Central memory CD8-positive, alpha-beta T cell (primary cell): ENCODE results near the gene STK38.
"Not testable (repeated sequence)": the region's sequence is repeated elsewhere in the genome, so short reads cannot be mapped to it uniquely, and the experiment has no call there.

ENCODE experiments used
- ATAC-seq: fragments of 150-1000 bp; cut with Tn5 transposase; replicated peaks from 2 replicates; pipeline ENCODE4 v1.10.0; 2022; ENCODE audit warnings: mild to moderate bottlenecking, moderate FRiP score, moderate number of reproducible peaks; ENCODE audit not compliant: poor library complexity, severe bottlenecking; ENCODE audit errors: extremely low read depth
- DNase-seq, 2 donors: peaks; one replicate each; pipeline ENCODE4 v3.0.0; 2021; ENCODE audit warnings: low spot score in 2 of 2
- H3K27ac Mint-ChIP-seq: one replicate; pipeline ENCODE4 v1.8.0; 2022; ENCODE audit warnings: low read depth, mild to moderate bottlenecking, moderate library complexity, mixed read lengths
- H3K27me3 Mint-ChIP-seq: one replicate; pipeline ENCODE4 v1.8.0; 2022; ENCODE audit warnings: mixed read lengths
- H3K36me3 Mint-ChIP-seq: one replicate; pipeline ENCODE4 v1.8.0; 2022; ENCODE audit warnings: mild to moderate bottlenecking, moderate library complexity, mixed read lengths; ENCODE audit not compliant: insufficient read depth
- H3K4me1 Mint-ChIP-seq: one replicate; pipeline ENCODE4 v1.8.0; 2022; ENCODE audit warnings: mixed read lengths
- H3K4me3 Mint-ChIP-seq: one replicate; pipeline ENCODE4 v1.8.0; 2022; ENCODE audit warnings: mild to moderate bottlenecking, moderate library complexity, mixed read lengths
- H3K9me3 Mint-ChIP-seq: one replicate; pipeline ENCODE4 v1.8.0; 2022; ENCODE audit warnings: mixed read lengths

The STK38 gene

DNA sequence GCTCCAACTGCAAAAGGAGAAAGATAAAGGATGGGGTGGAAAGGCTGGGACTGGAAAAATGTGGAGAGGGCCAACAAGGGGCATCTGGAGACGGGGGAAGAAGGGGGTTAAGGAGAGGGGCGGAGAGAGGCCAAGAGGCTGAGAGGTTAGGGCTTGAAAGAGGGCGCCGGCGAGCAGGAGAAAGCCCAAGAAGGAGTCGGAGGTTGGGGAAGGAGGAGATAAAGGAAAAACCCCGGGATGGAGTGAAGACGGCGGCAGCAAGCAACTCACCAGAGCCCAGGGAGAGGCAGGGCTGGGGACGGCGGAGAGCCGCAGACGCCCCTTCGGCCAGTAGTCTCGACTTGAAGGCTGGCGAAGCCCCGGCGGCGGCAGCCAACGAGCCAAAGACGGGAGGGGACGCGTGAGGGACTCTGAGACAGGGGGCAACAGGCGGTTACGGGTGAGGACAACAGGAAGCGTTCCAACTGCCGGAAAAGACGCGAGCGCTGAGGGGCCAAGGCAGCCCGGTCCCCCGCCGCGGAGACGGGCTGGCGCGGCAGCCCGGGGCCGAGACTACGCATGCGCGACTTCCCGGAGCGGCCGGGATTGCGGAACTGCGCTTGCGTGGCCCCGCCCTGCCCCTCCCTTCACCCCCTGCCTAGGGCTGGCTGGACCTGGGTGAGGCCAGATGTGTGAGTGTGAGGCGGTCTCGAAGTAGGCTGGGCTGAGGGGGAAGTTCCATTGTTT, at the start of gene STK38:
Gene STK38, minus strand, starts transcription at position 560 of the 726 bp plus-strand sequence. CDS start 7,277 bp downstream, outside the sequence.
- ATAC-seq, result peak; percentile 78
- Mint-ChIP-seq H3K27ac (peak within 1 kb of the TSS; percentile 98), H3K4me1 (peaks cover 30% of the 10 kb centered on the region), H3K27me3 (no peaks in the 10 kb centered on the region), H3K9me3 (no peaks in the 10 kb centered on the region), H3K4me3 (peak within 1 kb of the TSS; percentile 98), H3K36me3 (peaks cover 24% of the 10 kb centered on the region)
- DNase-seq, result peak; percentile 79 to 82

- DNase-seq (no peak), ATAC-seq (no peak)
- H3K9me3 Mint-ChIP-seq, result no peaks in the 10 kb centered on the region
- H3K4me1 Mint-ChIP-seq, result peaks cover 54% of the 10 kb centered on the region
- H3K4me3 Mint-ChIP-seq, result peak overlapping the region; percentile 82
- H3K27me3 Mint-ChIP-seq, result no peaks in the 10 kb centered on the region
- peak overlapping the region; percentile 97 for H3K27ac Mint-ChIP-seq
- H3K36me3 Mint-ChIP-seq, result peaks cover 76% of the 10 kb centered on the region
These were observed 49.1 kb upstream of the STK38 start for GRCh38 chr6:36596356-36596755.

GRCh38 chr6:36594816-36595643, 47.8 kb upstream of the STK38 start:
- DNase-seq, result no peak
- H3K4me3 Mint-ChIP-seq, result peak overlapping the region; percentile 82
- ATAC-seq, result no peak
- H3K36me3 Mint-ChIP-seq, result peaks cover 63% of the 10 kb centered on the region
- H3K27me3 Mint-ChIP-seq, result no peaks in the 10 kb centered on the region
- peaks cover 51% of the 10 kb centered on the region for H3K4me1 Mint-ChIP-seq
- H3K9me3 Mint-ChIP-seq, result no peaks in the 10 kb centered on the region
- peak overlapping the region; percentile 97 for H3K27ac Mint-ChIP-seq

GRCh38 chr6:36594029-36594815, 46.9 kb upstream of the STK38 start, which contains the start of gene SRSF3:
TSS of gene SRSF3 (plus strand) at chr6:36594362. CDS start at chr6:36596763, 2,401 bp downstream.
- Mint-ChIP-seq H3K4me3 (peak within 1 kb of the TSS; percentile 82), H3K36me3 (peaks cover 55% of the 10 kb centered on the region), H3K27me3 (no peaks in the 10 kb centered on the region), H3K9me3 (no peaks in the 10 kb centered on the region), H3K4me1 (peaks cover 43% of the 10 kb centered on the region), H3K27ac (peak within 1 kb of the TSS; percentile 97)
- DNase-seq (peak; percentile 89 to 95), ATAC-seq (peak; percentile 88)

- ATAC-seq (peak; percentile 20), DNase-seq (peak in 1 of 2 donors; percentile 34)
- H3K9me3 Mint-ChIP-seq, result no peaks in the 10 kb centered on the region
- H3K4me3 Mint-ChIP-seq, result peak overlapping the region; percentile 82
- H3K36me3 Mint-ChIP-seq, result peaks cover 49% of the 10 kb centered on the region
- no peaks in the 10 kb centered on the region for H3K27me3 Mint-ChIP-seq
- peak overlapping the region; percentile 97 for H3K27ac Mint-ChIP-seq
- H3K4me1 Mint-ChIP-seq, result peaks cover 37% of the 10 kb centered on the region
These were observed 46.3 kb upstream of the STK38 start for GRCh38 chr6:36593569-36594028.

GRCh38 chr6:36592221-36592655, 45.0 kb upstream of the STK38 start:
- peak in 1 of 2 donors; percentile 22 for DNase-seq
- Mint-ChIP-seq H3K9me3 (no peaks in the 10 kb centered on the region), H3K27me3 (no peaks in the 10 kb centered on the region), H3K4me1 (peaks cover 29% of the 10 kb centered on the region), H3K36me3 (peaks cover 35% of the 10 kb centered on the region), H3K27ac (peak overlapping the region; percentile 97), H3K4me3 (peak overlapping the region; percentile 72)
- no peak for ATAC-seq

- Mint-ChIP-seq H3K27ac (no peak overlapping the region), H3K4me3 (no peak overlapping the region), H3K4me1 (peaks cover 17% of the 10 kb centered on the region), H3K27me3 (no peaks in the 10 kb centered on the region), H3K9me3 (no peaks in the 10 kb centered on the region), H3K36me3 (peaks cover 16% of the 10 kb centered on the region)
- no peak for ATAC-seq
- DNase-seq, result no peak
These were observed 43.0 kb upstream of the STK38 start for GRCh38 chr6:36590237-36590636.

GRCh38 chr6:36589025-36589400, 41.7 kb upstream of the STK38 start:
- not testable (repeated sequence) for DNase-seq, H3K9me3 Mint-ChIP-seq, H3K27me3 Mint-ChIP-seq, H3K27ac Mint-ChIP-seq, H3K36me3 Mint-ChIP-seq, H3K4me3 Mint-ChIP-seq, ATAC-seq
- H3K4me1 Mint-ChIP-seq, result peaks cover 17% of the 10 kb centered on the region

- no peaks in the 10 kb centered on the region for H3K9me3 Mint-ChIP-seq
- H3K4me3 Mint-ChIP-seq, result no peak overlapping the region
- H3K27me3 Mint-ChIP-seq, result no peaks in the 10 kb centered on the region
- ATAC-seq, result no peak
- H3K36me3 Mint-ChIP-seq, result no peaks in the 10 kb centered on the region
- no peak for DNase-seq
- H3K27ac Mint-ChIP-seq, result no peak overlapping the region
- peaks cover 6% of the 10 kb centered on the region for H3K4me1 Mint-ChIP-seq
These were observed 39.3 kb upstream of the STK38 start for GRCh38 chr6:36586606-36587005.

DNA sequence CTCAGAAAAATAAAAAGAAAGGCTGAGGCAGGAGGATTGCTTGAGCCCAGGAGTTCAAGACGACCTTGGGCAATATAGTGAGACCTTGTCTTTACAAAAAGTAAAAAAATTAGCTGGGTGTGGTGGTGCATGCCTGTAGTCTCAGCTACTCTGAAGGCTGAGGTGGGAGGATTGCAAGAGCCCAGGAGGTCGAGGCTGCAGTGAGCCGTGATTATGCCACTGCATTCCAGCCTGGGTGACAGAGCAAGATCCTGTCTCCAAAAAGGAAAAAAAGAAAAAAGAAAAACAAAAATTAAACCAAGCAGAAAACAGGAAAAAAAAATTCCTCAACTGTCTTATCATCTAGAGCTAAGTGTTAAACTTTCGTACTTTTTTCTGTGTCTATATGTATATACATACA, 34.4 kb upstream of the STK38 start:
- H3K36me3 Mint-ChIP-seq, result no peaks in the 10 kb centered on the region
- DNase-seq, result no peak
- peaks cover 4% of the 10 kb centered on the region for H3K4me1 Mint-ChIP-seq
- H3K27ac Mint-ChIP-seq, result no peak overlapping the region
- no peak overlapping the region for H3K4me3 Mint-ChIP-seq
- no peaks in the 10 kb centered on the region for H3K27me3 Mint-ChIP-seq
- H3K9me3 Mint-ChIP-seq, result no peaks in the 10 kb centered on the region
- ATAC-seq, result no peak

DNA sequence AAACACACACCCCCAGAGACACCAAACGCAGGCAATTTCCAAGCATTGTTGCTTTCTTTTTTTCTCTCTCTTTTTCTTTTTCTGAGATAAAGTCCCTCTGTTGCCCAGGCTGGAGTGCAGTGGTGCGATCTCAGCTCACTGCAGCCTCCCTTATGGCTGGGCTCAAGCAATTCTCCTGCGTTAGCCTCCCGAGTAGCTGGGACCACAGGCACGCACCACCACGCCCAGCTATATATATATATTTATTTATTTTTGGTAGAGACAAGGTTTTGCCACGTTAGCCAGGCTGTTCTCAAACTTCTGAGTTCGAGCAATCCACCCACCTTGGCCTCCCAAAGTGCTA, 32.9 kb upstream of the STK38 start:
- H3K9me3 Mint-ChIP-seq, result no peaks in the 10 kb centered on the region
- no peak overlapping the region for H3K27ac Mint-ChIP-seq
- peaks cover under 1% of the 10 kb centered on the region for H3K36me3 Mint-ChIP-seq
- DNase-seq (no peak), ATAC-seq (no peak)
- H3K27me3 Mint-ChIP-seq, result no peaks in the 10 kb centered on the region
- H3K4me1 Mint-ChIP-seq, result peaks cover 4% of the 10 kb centered on the region
- H3K4me3 Mint-ChIP-seq, result no peak overlapping the region

DNA sequence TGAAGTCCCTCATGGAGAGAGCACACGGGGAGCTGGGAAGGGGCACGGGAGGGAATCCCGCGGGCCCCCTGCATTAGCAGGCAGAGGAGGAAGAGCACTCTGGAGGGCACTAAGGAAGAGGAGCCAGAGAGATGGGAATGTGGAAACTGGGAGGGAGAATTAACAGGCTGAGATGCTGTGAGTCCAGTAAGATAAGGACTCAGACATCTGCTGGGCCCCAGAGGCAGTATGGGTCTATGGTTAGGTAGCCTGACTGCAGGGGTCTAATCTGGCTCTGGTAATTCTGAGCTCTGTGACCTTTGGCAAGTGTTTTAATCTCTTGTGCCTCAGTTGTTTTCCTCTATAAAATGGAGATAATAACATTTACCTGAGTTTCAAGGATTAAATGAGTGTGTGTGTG, 31.2 kb upstream of the STK38 start:
- peaks cover 4% of the 10 kb centered on the region for H3K4me1 Mint-ChIP-seq
- peak overlapping the region; percentile 61 for H3K27ac Mint-ChIP-seq
- H3K36me3 Mint-ChIP-seq, result peaks cover 2% of the 10 kb centered on the region
- H3K4me3 Mint-ChIP-seq, result no peak overlapping the region
- no peaks in the 10 kb centered on the region for H3K9me3 Mint-ChIP-seq
- H3K27me3 Mint-ChIP-seq, result no peaks in the 10 kb centered on the region
- DNase-seq (no peak), ATAC-seq (no peak)
